ENCODE data around the gene CSNK1D.
"Not testable (repeated sequence)": the region's sequence is repeated elsewhere in the genome, so short reads cannot be mapped to it uniquely, and the experiment has no call there.

CSNK1D gene

GRCh38 chr17:82193050-82193449 lies 80.5 kb downstream of the CSNK1D start:
- not testable (repeated sequence) for DNase-seq (ENCODE audit: low read depth in 2 of 2)
